BLaER1 treated with 17β-estradiol and CSF1 and Interleukin-3, amounts not matched to agents 10 nM and 100 nM (cell line): ENCODE measurements around the gene TC2N.
"Not testable (repeated sequence)": the region's sequence is repeated elsewhere in the genome, so short reads cannot be mapped to it uniquely, and the experiment has no call there.

Experiments
- H3K27ac ChIP-seq, 11 experiments: shearing (Covaris generic); formaldehyde crosslinking; 2 replicates each; pipeline ENCODE4 v1.8.1; 2022
- H3K27me3 ChIP-seq, 11 experiments: shearing (Covaris generic); formaldehyde crosslinking; 2 replicates each; pipeline ENCODE4 v1.8.1; 2022
- H3K36me3 ChIP-seq, 11 experiments: shearing (Covaris generic); formaldehyde crosslinking; 2 replicates each; pipeline ENCODE4 v1.8.1; 2022
- H3K4me1 ChIP-seq, 10 experiments: shearing (Covaris generic); formaldehyde crosslinking; 2 replicates each; pipeline ENCODE4 v1.8.1; 2022
- H3K4me2 ChIP-seq, 11 experiments: shearing (Covaris generic); formaldehyde crosslinking; 2 replicates each; pipeline ENCODE4 v1.8.1; 2022
- H3K4me3 ChIP-seq, 10 experiments: shearing (Covaris generic); formaldehyde crosslinking; 2 replicates each; pipeline ENCODE4 v1.8.1; 2022
- H3K9ac ChIP-seq, 11 experiments: shearing (Covaris generic); formaldehyde crosslinking; 2 replicates each; pipeline ENCODE4 v1.8.1; 2022
- H3K9me3 ChIP-seq, 11 experiments: shearing (Covaris generic); formaldehyde crosslinking; replicated peaks in 1 of 11; 2 replicates each; pipeline ENCODE4 v1.8.1; 2022
- H4K20me1 ChIP-seq, 11 experiments: shearing (Covaris generic); formaldehyde crosslinking; 2 replicates each; pipeline ENCODE4 v1.8.1; 2022
- Cebpa-rat ChIP-seq, 11 experiments: shearing (Covaris generic); IDR thresholded peaks; 2 replicates each; pipeline ENCODE4 v1.8.1; 2022

Gene TC2N

DNA sequence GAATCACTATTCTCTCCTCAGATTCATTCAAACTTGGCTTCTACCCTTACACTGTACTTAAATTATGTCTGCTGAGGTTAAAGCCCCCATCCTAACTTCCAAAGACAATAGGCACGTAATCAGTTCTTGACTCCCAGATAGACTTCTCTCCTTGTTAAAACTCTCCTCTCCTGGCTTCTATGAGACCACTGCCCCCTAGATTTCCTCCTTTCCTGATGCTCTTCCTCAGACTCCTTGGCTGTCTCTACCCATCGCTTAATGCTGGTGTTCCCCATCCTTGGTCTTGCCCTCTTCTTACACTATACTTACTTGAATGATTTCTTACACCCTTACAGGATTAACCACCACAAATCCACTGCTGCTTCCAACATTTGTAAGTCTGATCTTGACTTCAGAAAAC is 32.8 kb downstream of the TC2N start:
- Histone ChIP-seq H3K4me2 (no peak overlapping the region), H3K27ac (no peak overlapping the region), H3K4me1 (no peaks in the 10 kb centered on the region), H4K20me1 (no peaks in the 10 kb centered on the region), H3K4me3 (no peak overlapping the region), H3K36me3 (no peaks in the 10 kb centered on the region), H3K9me3 (peaks cover 6 to 18% (median 9%) of the 10 kb centered on the region in 11 experiments; a peak in 19 of 22 replicates), H3K27me3 (no peaks in the 10 kb centered on the region), H3K9ac (no peak overlapping the region)
- no peak for TF ChIP-seq Cebpa-rat (IDR thresholded peaks at IDR 0.05)

GRCh38 chr14:91831337-91831736 is 36.0 kb downstream of the TC2N start:
- no peak overlapping the region for H3K4me2 ChIP-seq
- peaks cover 7 to 10% (median 8%) of the 10 kb centered on the region in 11 experiments; a peak in 19 of 22 replicates for H3K9me3 ChIP-seq
- TF ChIP-seq Cebpa-rat (IDR thresholded peaks at IDR 0.05): no peak
- H3K4me1 ChIP-seq: no peaks in the 10 kb centered on the region
- no peaks in the 10 kb centered on the region for H3K27me3 ChIP-seq
- no peak overlapping the region for H3K27ac ChIP-seq
- no peak overlapping the region for H3K9ac ChIP-seq
- H3K4me3 ChIP-seq: no peak overlapping the region
- no peaks in the 10 kb centered on the region for H3K36me3 ChIP-seq
- no peaks in the 10 kb centered on the region for H4K20me1 ChIP-seq

DNA sequence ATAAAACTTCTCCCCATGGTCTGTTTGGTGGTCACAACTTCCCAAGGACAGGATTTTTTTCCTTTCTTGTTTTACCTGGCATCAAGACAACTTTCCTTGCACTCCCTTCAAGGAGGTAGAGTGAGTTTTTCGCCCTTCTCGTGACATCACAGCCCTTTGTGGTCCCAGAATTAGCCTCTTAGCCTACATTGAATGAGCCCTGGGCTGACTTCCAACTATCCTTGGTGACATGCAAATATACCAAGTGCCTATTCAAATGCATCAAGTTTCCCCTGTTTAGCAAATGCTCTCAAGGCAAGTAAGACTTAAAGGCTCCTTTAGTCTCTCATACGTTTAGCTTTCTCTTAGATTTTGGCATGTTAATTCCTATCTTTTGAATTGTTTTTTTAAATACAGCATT is 36.6 kb downstream of the TC2N start:
- Histone ChIP-seq H3K4me1 (no peaks in the 10 kb centered on the region), H3K36me3 (no peaks in the 10 kb centered on the region), H3K9me3 (peaks cover 2 to 6% (median 2%) of the 10 kb centered on the region in 11 experiments; a peak in 19 of 22 replicates), H3K27me3 (no peaks in the 10 kb centered on the region), H3K9ac (no peak overlapping the region), H4K20me1 (no peaks in the 10 kb centered on the region), H3K4me3 (no peak overlapping the region), H3K27ac (no peak overlapping the region), H3K4me2 (no peak overlapping the region)
- TF ChIP-seq Cebpa-rat (IDR thresholded peaks at IDR 0.05): no peak

DNA sequence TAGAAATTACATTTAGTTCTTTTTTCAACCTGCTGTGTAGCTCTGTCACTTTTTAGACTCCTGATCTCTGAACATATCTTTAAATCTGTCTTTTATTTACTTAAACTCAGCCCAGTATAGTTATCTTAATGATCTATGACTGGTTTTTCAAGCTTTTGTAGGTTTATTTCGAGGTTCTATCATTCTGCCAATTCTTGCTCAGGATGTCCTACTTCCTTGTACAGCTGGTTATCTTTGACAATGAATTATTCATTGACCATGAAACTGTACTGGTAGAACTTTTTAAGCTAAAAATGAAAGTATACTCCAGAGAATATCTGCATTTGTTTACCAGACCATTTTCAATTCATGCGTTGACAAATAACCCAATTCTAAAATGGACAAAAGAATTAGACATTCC is 37.8 kb downstream of the TC2N start:
- 0 out of 22 replicates have a peak, but pooled peaks cover 0 to 3% (median 0%) of the 10 kb centered on the region in 11 experiments for H3K9me3 ChIP-seq
- H3K4me3 ChIP-seq: no peak overlapping the region
- no peaks in the 10 kb centered on the region for H3K36me3 ChIP-seq
- no peak for TF ChIP-seq Cebpa-rat (IDR thresholded peaks at IDR 0.05)
- no peak overlapping the region for H3K9ac ChIP-seq
- no peak overlapping the region for H3K27ac ChIP-seq
- no peak overlapping the region for H3K4me2 ChIP-seq
- no peaks in the 10 kb centered on the region for H4K20me1 ChIP-seq
- no peaks in the 10 kb centered on the region for H3K4me1 ChIP-seq
- no peaks in the 10 kb centered on the region for H3K27me3 ChIP-seq

DNA sequence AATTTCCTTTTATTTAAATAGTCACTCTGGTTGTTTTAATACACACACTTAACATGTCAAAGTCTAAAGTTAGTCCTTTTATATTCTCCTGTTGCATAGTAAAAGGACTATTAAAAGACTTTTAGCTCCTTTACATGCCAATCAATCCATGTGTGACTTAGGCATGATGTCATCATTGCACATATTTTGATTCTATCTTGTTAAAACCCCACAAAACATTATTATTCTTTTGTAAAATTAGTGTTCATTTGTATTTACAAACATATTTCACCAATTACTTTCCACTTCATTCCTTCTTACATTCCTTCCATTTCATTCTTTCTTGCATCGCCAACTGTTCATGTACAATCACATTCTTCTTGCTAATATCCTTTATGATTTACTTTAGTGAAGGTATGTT is 39.6 kb downstream of the TC2N start:
- H3K9ac ChIP-seq: no peak overlapping the region
- no peak for TF ChIP-seq Cebpa-rat (IDR thresholded peaks at IDR 0.05)
- H3K36me3 ChIP-seq: no peaks in the 10 kb centered on the region
- no peak overlapping the region for H3K4me2 ChIP-seq
- no peaks in the 10 kb centered on the region for H3K4me1 ChIP-seq
- H3K9me3 ChIP-seq: 0 out of 22 replicates have a peak, but pooled peaks cover 0 to 3% (median 0%) of the 10 kb centered on the region in 11 experiments
- H3K27ac ChIP-seq: no peak overlapping the region
- H4K20me1 ChIP-seq: no peaks in the 10 kb centered on the region
- H3K27me3 ChIP-seq: no peaks in the 10 kb centered on the region
- no peak overlapping the region for H3K4me3 ChIP-seq

GRCh38 chr14:91817566-91818325 is 49.6 kb downstream of the TC2N start:
- H3K9me3 ChIP-seq: peaks cover 0 to 27% (median 13%) of the 10 kb centered on the region in 11 experiments; a peak in 16 of 22 replicates
- no peaks in the 10 kb centered on the region for H4K20me1 ChIP-seq
- peaks cover 0 to 9% (median 7%) of the 10 kb centered on the region in 10 experiments; a peak in 11 of 20 replicates for H3K4me1 ChIP-seq
- no peak overlapping the region for H3K9ac ChIP-seq
- no peaks in the 10 kb centered on the region for H3K36me3 ChIP-seq
- peak overlapping the region in 9 of 11 experiments; percentile 13 to 50 (median 36); a peak in 12 of 22 replicates for H3K4me2 ChIP-seq
- no peaks in the 10 kb centered on the region for H3K27me3 ChIP-seq
- H3K27ac ChIP-seq: no peak overlapping the region
- no peak overlapping the region for H3K4me3 ChIP-seq
- no peak for TF ChIP-seq Cebpa-rat (IDR thresholded peaks at IDR 0.05)

- Histone ChIP-seq H4K20me1 (no peaks in the 10 kb centered on the region), H3K4me3 (no peak overlapping the region), H3K27me3 (no peaks in the 10 kb centered on the region), H3K9me3 (peaks cover 11 to 33% (median 23%) of the 10 kb centered on the region in 11 experiments), H3K4me1 (peaks cover 0 to 9% (median 7%) of the 10 kb centered on the region in 10 experiments; a peak in 11 of 20 replicates), H3K27ac (no peak overlapping the region), H3K36me3 (no peaks in the 10 kb centered on the region; a peak in 1 of 22 replicates), H3K9ac (no peak overlapping the region), H3K4me2 (no peak overlapping the region)
- no peak for TF ChIP-seq Cebpa-rat (IDR thresholded peaks at IDR 0.05)
Observed at GRCh38 chr14:91814317-91814716, 53.0 kb downstream of the TC2N start.

DNA sequence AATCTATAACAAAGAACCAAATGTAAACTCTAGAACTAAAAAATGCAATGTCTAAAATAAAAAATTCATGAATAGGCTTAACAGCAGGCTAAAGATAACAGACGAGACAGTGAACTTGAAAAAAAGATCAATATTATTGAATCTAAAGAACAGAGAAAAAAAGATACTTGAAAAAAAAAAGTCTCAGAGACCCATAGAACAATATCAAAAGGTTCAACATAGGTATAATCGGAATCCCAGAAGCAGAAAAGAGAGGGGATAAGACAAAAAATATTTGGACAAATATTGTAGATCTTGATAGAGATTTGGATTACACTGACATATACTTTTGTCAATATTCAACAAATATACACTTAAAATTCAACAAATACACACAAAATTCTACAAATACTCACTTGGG is 56.6 kb downstream of the TC2N start:
- H3K4me2 ChIP-seq: no peak overlapping the region
- H3K4me3 ChIP-seq: no peak overlapping the region
- no peak overlapping the region for H3K27ac ChIP-seq
- no peaks in the 10 kb centered on the region for H4K20me1 ChIP-seq
- H3K4me1 ChIP-seq: no peaks in the 10 kb centered on the region
- TF ChIP-seq Cebpa-rat (IDR thresholded peaks at IDR 0.05): no peak
- H3K9ac ChIP-seq: no peak overlapping the region
- H3K27me3 ChIP-seq: no peaks in the 10 kb centered on the region
- peaks cover 41 to 61% (median 52%) of the 10 kb centered on the region in 11 experiments for H3K9me3 ChIP-seq
- H3K36me3 ChIP-seq: peaks cover 0 to 8% (median 0%) of the 10 kb centered on the region in 11 experiments; a peak in 4 of 22 replicates

DNA sequence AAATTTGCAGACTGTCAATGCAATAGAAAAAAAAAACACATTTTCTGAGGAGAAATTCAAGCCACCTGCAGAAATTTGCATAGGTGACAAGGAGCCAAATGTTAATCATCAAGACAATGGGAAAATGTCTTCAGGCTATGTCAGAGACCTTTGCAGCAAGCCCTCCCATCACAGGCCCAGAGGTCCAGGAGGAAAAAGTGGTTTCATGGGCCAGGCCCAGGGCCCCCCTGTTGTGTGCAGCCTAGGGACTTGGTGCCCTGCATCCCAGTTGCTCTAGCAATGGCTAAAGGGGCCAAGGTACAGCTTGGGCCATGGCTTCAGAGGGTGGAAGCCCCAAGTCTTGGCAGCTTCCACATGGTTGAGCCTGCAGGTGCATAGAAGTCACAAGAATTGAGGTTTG is 60.6 kb downstream of the TC2N start:
- Histone ChIP-seq H3K9me3 (peaks cover 45 to 72% (median 61%) of the 10 kb centered on the region in 11 experiments), H3K27me3 (no peaks in the 10 kb centered on the region), H3K4me2 (no peak overlapping the region), H3K4me1 (no peaks in the 10 kb centered on the region), H3K4me3 (peak overlapping the region in 3 of 10 experiments; percentile 5 to 19 (median 14); a peak in 2 of 20 replicates), H4K20me1 (no peaks in the 10 kb centered on the region), H3K36me3 (peaks cover 0 to 8% (median 0%) of the 10 kb centered on the region in 11 experiments; a peak in 4 of 22 replicates), H3K9ac (no peak overlapping the region), H3K27ac (no peak overlapping the region)
- no peak for TF ChIP-seq Cebpa-rat (IDR thresholded peaks at IDR 0.05)

DNA sequence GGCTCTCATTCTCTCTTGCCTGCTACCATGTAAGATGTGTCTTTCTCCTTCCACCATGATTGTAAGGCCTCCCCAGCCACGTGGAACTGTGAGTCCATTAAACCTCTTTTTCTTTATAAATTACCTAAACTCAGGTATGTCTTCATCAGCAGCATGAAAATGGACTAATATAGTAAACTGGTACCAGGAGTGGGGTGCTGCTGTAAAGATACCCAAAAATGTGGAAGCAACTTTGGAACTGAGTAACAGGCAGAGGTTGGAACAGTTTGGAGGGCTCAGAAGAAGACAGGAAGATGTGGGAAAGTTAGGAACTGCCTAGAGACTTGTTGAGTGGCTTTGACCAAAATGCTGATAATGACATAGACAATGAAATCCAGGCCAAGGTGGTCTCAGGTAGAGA is 61.2 kb downstream of the TC2N start:
- H4K20me1 ChIP-seq, H3K9ac ChIP-seq, H3K4me1 ChIP-seq, H3K4me2 ChIP-seq, H3K27me3 ChIP-seq, H3K36me3 ChIP-seq, H3K27ac ChIP-seq, H3K4me3 ChIP-seq: not testable (repeated sequence)
- H3K9me3 ChIP-seq: peaks cover 45 to 65% (median 59%) of the 10 kb centered on the region in 11 experiments
